ENCODE measurements around the gene SMIM32. TPM values are rescaled to one million over a fixed set of nuclear protein-coding genes. Genes with fewer than 3 reads are reported as not detected.
A peak's percentile ranks its signal among the peaks of the same experiment; 100 is the strongest.

The SMIM32 gene
- total RNA-seq = not detected
- long read RNA-seq = 0 reads

DNA sequence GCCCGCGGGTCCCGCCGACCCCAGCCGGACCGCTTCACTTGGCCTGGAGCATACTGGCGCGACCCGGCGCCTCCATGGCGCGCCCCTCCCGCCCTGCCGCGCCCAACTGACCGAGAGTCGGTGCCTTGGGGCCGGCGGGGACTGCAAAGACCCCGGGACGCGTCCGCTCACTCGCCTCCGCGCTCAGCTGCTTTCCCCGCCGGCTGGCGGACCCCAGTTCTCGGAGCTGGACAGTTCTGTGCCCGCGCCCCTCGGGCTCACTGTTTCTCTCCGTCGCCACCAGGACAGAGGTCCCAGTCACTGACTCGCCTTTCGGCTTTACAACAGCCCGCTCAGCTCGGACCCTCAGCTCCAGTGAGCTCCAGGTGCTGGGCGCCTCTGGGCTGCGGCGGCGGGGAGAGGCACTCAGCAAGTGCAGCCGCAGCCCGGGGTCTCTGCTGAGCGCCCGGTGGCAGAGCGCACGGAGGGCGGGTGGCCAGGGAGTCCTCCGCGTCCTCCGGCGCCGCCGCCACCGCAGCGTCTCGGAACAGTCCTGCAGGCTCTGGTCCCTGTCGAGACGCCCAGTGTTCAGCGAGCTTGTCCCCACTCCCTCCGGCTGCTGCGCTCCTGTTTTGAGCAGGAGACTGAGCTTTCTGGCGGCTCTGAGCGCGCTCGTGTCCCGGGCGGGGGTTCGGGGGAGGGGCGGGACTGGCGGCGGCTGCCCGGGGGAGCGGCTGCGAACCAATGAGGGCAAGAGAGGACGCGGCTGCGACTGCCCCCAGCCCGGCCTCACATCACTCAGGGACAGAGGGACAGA is at the start of gene SMIM32:
Gene SMIM32 (minus strand): TSS at position 637 of the 796 bp plus-strand sequence. CDS start 638 bp downstream, outside the sequence.
- DNase-seq (ENCODE audit: missing footprints) (no peak), ATAC-seq (peak; percentile 37)
- intact Hi-C loops (cut with DNase I) = no loop called here

DNA sequence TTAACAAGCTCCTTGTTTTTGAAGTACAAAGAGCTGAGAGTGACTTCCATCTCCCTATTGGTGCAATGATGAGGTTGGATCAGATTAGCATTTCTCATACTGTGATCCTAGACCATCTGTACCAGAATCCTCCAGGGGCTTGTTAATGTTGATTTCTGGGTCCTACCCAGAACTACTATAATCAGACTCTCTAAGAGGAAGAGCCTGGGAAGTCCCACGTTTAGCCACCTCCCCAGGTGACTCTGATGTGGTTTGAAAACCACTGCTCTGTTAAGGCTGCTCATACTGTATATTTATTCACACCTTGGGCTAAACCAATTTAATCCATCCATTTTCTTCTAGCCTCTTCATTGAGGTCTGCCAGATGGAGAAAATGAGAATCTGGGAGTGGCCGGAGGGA is 49.6 kb upstream of the SMIM32 start:
- no peak for DNase-seq (ENCODE audit: missing footprints)
- ATAC-seq = no peak
- intact Hi-C loops (cut with DNase I) = no loop called here

DNA sequence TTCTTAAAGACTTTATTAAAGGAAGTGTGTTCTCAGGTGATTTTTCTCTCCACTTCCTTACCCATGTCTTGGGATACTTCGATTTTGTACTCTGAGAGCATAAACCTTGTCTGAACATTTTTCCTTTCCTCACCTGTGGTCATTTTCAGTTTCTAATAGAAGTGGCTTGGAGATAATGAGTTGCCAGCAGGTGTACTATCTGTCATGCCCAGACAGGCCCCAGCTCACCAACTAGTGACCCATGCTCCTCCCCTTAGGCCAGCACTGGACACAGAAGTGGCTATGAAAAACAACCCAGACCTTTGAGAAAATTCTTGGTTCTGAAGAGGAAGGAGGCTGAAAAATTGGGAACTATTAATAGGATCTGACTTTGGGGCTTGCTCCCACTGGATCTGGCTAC is 49.2 kb upstream of the SMIM32 start:
- intact Hi-C loops (cut with DNase I) = no loop called here
- DNase-seq (ENCODE audit: missing footprints) = no peak
- no peak for ATAC-seq

DNA sequence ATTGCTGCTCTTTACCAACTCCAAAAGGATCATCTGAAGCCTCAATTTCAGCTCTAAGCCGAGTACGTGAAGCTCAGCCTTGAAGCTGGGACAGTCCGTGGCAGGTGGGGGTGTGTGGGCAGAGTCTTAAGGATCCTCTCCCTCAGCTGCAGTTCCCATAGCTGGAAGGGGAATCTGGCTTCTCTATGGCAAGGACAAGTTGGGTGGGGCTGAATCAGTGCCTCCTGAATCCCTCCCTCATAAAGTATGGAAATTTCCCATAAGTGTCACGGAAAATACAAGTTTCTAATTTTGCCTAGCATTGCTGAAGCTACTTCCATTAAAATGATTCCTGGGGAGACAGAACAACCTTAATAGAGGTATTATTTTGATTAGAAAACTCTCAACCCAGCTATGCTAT is 47.9 kb upstream of the SMIM32 start:
- intact Hi-C loops (cut with DNase I) = no loop called here
- ATAC-seq (no peak), DNase-seq (ENCODE audit: missing footprints) (no peak)

DNA sequence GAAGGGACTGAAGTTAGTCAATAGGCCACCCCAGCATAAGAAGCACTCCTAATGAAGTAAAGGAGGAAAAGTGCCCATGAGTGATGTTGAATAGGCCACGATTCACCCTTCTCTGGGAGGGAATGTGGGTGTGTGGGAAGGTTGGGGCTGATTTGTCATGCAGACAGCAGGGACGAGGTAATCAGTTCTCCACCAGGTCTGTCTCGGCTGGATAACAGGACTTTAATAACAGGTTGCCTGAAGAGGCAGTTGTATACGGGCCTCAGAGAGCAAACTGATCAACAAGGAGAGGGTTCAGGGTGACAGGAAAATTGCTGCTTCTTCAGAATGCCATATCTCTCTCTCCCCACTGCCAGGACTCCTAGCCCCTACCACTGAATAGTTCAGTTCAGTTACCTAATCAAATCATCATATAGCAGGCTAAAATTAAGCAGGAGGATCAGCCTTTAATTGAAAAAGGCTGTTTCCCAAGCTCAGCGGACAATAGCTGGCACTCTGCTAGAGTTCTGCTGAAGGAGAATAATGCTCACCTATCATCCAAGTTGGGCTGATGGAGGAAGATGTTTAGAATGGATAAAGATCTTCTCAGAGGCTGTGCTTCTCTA is 43.6 kb upstream of the SMIM32 start:
- intact Hi-C loops (cut with DNase I) = no loop called here
- DNase-seq (ENCODE audit: missing footprints) = no peak

DNA sequence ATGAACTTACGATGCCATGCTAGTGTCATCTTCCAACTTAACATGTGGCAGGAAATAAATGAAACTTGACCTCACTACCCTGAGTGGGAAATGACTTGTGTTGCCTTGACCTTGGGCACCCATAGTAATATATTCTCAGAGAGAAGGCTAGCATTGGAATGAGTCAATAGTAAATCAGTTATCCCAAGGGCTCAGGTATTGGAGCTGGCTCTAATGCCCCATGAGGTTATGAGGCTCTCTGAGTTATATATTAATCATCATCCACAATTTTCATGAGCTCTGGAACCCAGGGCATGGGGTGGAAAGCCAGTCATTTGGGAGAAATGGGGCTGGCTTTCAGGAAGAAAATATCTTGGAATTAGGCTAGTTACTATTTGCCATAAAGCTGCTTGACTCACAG is 42.4 kb upstream of the SMIM32 start:
- DNase-seq (ENCODE audit: missing footprints) (no peak), ATAC-seq (no peak)
- intact Hi-C loops (cut with DNase I) = no loop called here

More for the DNA sequence above, 43.6 kb upstream of the SMIM32 start:
- no peak for ATAC-seq

DNA sequence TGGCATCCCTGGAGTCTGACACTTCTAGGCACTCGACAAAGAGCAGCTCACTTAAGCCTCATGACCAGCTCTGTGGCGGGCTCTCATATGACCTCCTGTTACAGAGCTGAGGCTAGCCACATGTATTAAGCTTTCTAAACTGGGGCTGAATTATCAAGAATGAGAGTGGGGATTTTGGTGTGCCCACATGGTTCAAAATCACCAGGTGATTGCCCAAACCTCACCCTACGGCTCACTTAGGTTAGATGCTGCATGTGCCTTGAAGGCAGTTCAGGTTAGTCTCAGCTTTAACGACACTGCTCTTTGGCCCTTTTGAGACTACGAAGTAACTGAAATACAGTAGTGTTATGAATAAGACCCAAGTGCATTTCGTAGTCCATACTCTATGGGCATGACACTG is 39.4 kb upstream of the SMIM32 start:
- intact Hi-C loops (cut with DNase I) = no loop called here
- DNase-seq (ENCODE audit: missing footprints) (no peak), ATAC-seq (no peak)

DNA sequence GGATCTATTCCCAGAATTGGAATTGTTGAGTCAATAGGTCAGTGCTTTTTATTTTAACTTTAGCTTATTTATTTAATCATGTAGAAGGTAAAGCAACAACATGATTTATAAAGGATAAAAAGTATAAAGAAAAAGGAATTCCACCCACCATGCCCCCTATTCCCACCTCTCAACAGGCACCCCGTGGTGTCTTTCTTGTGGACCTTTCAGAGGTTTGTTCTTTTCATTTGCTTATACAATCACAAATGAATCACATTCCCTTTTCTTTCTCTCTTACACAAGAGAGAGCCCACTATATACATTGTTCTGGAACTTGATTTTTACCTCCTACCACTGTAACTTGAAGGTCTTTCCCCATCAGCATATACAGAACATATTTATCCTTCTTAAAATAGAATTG is 37.2 kb upstream of the SMIM32 start:
- ATAC-seq = no peak
- intact Hi-C loops (cut with DNase I) = no loop called here
- DNase-seq (ENCODE audit: missing footprints) = no peak

DNA sequence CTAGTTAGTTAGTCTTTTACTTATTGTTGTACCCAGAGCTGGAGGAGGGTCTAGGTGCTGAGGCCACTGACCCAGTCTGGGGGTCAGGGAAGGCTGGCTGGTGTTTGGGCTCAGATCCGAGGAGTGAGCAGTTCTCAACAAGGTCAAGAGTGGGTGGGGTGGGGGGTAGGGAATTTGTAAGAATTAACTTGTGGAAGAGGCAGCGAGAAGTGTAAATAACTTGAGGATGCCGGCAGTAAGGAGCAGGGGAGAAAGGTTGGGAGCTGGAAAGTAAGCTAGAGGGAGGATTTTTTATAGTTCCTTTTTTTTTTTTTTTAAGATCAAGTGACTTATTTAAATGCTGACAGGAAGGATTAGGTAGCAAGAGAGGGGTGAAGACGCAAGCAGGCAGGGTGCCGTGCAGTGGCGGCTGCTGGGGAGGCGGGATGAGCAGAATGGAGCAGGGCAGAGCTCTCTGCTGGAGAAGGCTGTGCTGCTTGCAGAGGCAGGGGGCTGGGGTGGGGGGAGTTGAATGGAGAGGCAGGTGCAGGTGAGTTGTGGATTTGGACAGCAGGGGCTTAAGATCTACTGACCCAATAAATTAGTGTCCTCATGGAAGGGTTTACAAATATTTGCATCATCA is 35.3 kb upstream of the SMIM32 start:
- DNase-seq (ENCODE audit: missing footprints) (no peak), ATAC-seq (no peak)
- intact Hi-C loops (cut with DNase I) = no loop called here

DNA sequence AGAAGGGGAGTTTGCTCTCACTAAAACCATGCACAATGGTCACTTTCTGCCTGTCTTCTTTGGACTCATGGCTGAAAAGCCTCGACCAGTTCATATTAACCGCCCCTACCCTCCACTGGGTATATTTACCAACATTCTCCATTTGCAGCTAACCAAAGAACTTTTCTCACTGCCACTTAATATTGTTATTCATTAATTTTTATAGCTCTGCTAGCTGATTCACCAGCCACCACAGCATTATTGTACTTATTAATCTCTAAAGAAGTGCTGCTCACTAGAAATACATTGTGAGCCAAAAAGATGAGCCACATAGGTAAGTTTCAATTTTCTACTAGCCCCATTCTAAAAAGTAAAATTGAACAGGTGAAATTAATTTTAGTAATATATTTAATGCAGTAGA is 33.4 kb upstream of the SMIM32 start:
- no peak for DNase-seq (ENCODE audit: missing footprints)
- intact Hi-C loops (cut with DNase I) = no loop called here
- ATAC-seq = no peak

DNA sequence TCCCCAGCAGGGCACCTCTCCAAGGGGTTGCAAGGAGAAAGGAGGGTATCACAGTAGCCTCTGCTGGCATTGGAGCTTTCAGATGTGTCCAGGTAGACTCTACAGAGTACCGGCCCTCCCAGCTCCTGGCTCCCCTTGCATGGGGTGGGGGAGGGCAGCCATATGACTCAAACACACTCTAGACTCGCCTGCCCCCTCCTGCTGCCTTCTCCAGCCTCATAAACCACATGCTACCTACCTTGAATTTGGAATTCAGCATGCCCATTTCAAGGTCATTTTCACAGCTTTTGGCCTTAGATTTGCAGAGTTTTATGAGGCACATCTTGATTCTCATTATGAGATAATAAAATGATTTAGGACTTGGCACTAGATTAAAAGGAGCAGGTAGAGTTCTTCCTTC is 32.8 kb upstream of the SMIM32 start:
- no peak for DNase-seq (ENCODE audit: missing footprints)
- ATAC-seq = no peak
- intact Hi-C loops (cut with DNase I) = no loop called here

DNA sequence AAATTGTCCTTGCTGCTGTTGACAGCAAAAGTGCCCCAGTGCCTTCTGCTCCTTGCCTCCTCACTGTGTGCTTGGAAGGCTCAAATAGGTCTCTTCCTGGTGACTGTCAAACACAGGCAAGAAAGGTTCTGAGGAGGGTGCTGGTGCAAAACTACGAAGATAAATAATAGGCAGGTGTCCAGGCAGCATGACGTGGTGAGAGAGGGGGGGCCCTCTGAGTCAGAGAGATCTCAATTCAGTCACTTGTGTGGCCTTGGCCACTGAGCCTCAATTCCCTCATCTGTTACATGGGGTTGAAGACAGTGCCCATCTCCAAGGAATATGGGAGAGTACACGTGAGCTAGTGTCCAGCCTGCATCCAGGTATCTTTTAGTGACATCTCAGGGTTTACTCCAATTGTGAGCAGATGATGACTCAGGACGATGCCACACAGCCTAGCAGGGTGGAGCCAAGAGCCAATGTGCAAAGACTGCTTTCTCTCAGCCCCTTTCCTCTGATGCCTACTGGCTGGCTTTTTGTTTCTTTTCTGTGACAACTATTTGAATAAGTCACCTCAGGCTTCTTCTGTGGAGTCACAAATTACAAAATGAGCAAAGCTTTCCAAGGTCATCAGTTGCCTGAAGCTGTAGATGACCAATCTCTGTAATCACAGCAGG is 29.7 kb upstream of the SMIM32 start:
- intact Hi-C loops (cut with DNase I) = no loop called here
- ATAC-seq (no peak), DNase-seq (ENCODE audit: missing footprints) (no peak)

DNA sequence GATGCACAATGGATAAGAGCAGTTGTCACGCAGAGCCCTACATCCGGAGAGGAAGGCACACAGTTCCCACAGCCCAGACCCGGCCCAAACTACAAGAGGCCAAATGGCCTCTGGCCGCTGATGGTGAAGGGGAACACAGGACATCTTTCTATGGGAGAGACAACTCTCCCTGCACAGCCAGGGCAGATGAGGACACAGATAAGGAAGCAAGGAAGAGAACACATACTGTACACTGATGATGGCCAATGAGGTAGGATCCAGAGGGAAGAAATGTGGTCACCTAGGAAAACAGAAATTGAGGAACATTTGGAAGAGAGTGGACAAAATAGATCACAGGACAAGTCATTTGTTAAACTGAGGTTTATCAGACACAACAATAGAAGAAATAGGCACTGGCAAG is 28.4 kb upstream of the SMIM32 start:
- no peak for DNase-seq (ENCODE audit: missing footprints)
- intact Hi-C loops (cut with DNase I) = no loop called here
- ATAC-seq = no peak

DNA sequence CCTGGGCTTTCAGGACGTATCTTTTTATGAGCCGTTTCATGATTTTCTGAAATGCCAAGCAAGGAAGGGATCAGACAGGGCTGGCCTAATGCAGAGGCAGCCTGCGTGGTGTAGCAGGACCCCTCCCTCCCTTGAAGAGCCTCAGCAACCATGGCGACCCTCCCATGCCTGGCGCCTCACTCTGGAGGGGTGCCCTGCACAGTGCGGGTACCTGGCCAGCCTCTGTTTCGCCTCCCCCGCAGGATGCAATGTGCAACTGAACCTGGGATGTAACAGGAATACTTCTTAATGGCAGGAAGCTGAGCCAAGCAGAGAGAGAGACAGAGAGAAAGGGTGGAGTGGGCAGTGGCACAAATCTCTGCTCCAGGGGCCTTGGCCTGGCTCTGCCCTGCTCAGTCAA is 23.3 kb upstream of the SMIM32 start:
- intact Hi-C loops (cut with DNase I) = loop anchor here (10.0 kb wide), 1 partner anchor 651 kb away; no protein-coding TSS in a partner anchor
- ATAC-seq (no peak), DNase-seq (ENCODE audit: missing footprints) (no peak)

DNA sequence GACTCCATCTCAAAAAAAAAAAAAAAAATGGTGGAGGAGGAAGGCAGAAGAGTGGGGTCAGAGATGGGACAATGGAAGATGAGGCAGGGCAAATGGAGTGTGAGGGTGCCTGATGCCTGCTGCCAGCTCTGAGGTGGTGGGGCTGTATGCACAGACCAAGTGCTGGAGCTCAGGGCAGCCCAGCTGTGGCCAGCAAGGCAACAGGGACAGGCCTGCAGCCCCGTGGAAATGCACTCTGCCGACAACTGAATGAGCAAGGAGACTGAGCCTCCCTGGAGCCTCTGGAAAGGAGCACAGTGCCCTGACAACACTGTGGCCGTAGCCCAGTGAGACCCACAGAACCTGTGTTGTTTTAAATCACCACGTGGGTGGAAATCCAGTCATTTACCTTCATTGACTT is 22.9 kb upstream of the SMIM32 start:
- ATAC-seq (no peak), DNase-seq (ENCODE audit: missing footprints) (no peak)
- intact Hi-C loops (cut with DNase I) = loop anchor here (10.0 kb wide), 1 partner anchor 651 kb away; no protein-coding TSS in a partner anchor

DNA sequence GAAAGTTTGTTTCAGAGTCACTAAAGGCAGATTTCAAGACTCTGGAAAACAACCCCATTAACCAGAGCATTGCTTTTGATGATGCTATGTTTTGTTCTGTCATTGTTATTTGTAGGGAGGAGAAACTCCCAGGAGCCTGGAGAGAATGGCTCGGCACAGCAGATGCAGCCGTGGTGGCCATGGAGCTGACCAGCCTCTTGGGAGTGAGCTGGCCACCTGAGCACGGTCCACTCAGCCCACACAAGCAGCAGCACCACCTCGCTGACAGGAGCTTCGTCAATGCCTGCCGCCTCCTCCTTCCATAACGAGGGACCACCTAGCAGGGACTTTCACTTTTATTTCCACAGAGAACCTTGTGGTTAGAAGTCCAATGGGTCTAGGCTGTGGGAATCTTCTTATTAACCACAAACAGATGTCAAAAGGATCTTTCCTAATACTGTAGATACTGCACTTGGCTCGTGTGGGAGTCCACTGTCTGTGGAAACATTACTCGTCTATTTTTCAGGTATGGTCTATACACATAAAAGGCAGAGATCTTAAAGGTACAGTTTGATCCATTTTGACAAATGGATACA is 21.0 kb upstream of the SMIM32 start:
- intact Hi-C loops (cut with DNase I) = loop anchor here (5.0 to 10.0 kb wide), 2 partner anchors 267 to 649 kb away; no protein-coding TSS in a partner anchor

DNA sequence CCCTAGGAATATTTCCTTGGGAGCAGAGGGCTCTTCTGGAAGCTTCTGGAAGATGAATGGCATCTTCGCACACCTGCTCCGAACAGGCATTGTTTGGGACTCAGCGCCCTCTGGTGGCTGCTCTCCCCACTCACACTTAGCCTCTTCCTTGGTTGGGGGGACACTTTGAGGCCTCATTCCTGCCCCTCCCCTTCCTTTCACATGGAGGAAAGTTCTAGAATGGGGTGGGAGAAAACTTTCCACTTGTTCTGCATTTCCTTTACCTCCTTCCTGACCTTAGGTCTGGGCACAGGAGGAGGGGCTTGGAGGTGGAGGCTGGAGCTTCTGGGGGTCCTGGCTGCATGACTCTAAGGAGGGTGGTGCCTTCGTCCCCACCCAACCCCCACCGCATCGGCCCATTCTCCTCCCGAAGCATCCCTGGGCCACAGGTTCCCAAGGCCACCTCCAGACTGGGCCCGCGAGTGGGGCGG is 19.3 kb upstream of the SMIM32 start:
- DNase-seq (ENCODE audit: missing footprints) (no peak), ATAC-seq (no peak)
- intact Hi-C loops (cut with DNase I) = loop anchor here (1.0 to 10.0 kb wide), 3 partner anchors 265 to 647 kb away; no protein-coding TSS in a partner anchor

More for the DNA sequence above, 21.0 kb upstream of the SMIM32 start:
- ATAC-seq (no peak), DNase-seq (ENCODE audit: missing footprints) (no peak)

DNA sequence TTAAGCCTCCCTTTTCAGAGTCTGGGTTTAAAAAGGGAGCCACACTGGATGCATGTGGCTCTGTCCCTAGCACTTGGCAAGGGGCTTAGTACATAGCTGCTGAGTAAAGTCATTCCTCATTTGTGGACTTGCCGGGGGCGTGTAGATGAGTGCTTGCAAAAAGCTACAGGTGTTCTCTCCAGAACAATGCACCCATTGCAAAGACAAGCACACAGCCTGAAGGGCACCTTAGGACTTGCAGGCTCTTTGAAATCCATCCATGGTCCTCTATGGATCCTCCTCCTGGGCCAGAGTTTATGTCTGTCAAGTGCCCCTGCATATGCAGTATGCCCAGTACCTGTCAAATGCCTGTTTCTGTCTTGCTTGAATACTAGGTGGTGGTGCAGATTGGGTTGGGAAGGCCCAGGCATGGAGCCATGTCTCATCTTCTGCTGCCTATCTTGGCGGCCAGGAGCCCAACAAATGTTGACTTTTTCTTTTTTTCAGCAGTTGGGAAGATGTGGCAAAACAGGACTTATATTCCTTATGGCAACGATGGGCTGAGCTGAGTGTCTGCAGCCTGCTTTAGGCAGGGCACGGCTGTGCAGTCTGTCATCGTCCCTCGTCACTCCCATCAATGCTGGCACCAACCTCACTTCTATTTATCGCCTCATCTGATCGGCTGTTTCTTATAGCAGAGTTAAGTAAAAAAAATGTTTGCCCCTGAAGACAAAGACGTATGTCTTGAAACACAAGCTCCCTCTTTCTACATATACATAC is 18.5 kb upstream of the SMIM32 start:
- no peak for ATAC-seq
- DNase-seq (ENCODE audit: missing footprints) = no peak
- intact Hi-C loops (cut with DNase I) = loop anchor here (1.0 to 10.0 kb wide), 3 partner anchors 264 to 647 kb away; no protein-coding TSS in a partner anchor
